Esophagus muscularis mucosa (tissue), 4 donors: ENCODE data around the gene NEDD1. TPM values are rescaled to one million over a fixed set of nuclear protein-coding genes. Genes with fewer than 3 reads are reported as not detected.

Source experiments
- DNase-seq: peaks from one replicate; pipeline ENCODE4 v3.0.0-alpha.2; 2017; ENCODE audit errors: extremely low spot score
- H3K27ac ChIP-seq, 4 donors: fragments of 200-600 bp; sonication (generic); replicated peaks in 1 of 4; 1 replicate in 3 of 4; 2 replicates in 1 of 4; pipeline ENCODE4 v1.5.1; 2016 to 2019; ENCODE audit warnings: mild to moderate bottlenecking in 1 of 4
- H3K27me3 ChIP-seq, 4 donors: fragments of 200-600 bp; sonication (generic); one replicate each; pipeline versions ENCODE4 v1.5.1 to v1.6.0; 2016 to 2019
- H3K36me3 ChIP-seq, 4 donors: fragments of 200-600 bp; sonication (generic); one replicate each; pipeline ENCODE4 v1.5.1; 2016 to 2019
- H3K4me1 ChIP-seq, 4 donors: fragments of 200-600 bp; sonication (generic); one replicate each; pipeline ENCODE4 v1.5.1; 2016 to 2019
- H3K4me3 ChIP-seq, 4 donors: fragments of 200-600 bp; sonication (generic); 1 replicate in 2 of 4; 2 replicates in 2 of 4; pipeline ENCODE4 v1.5.1; 2016 to 2019; ENCODE audit warnings: mild to moderate bottlenecking in 4 of 4, moderate library complexity in 1 of 4
- H3K9me3 ChIP-seq, 4 donors: fragments of 200-600 bp; sonication (generic); 1 replicate in 3 of 4; 2 replicates in 1 of 4; pipeline ENCODE4 v1.5.1; 2016 to 2019
- EP300 ChIP-seq: sonication (generic); formaldehyde crosslinking; IDR thresholded peaks from one replicate; pipeline ENCODE4 v1.6.1; 2017; ENCODE audit warnings: antibody characterized with exemption
- POLR2A ChIP-seq: fragments of 450-650 bp; IDR thresholded peaks from one replicate; pipeline ENCODE4 v1.6.1; 2017; ENCODE audit warnings: antibody characterized with exemption, moderate library complexity, mild to moderate bottlenecking, low read depth
- POLR2AphosphoS5 ChIP-seq, 2 donors: sonication (generic); formaldehyde crosslinking; IDR thresholded peaks; one replicate each; pipeline ENCODE4 v1.6.1; 2017; ENCODE audit warnings: antibody characterized with exemption in 2 of 2
- WGBS: methylation state at CpG from one replicate; pipeline ENCODE4 v1.1.5; 2018; 5-methylcytosine and 5-hydroxymethylcytosine counted together
- intact Hi-C: fragments of 100-400 bp; cut with DNase I; formaldehyde crosslinking; loops from one replicate; pipeline ENCODE4 v1.15.1; 2023
- total RNA-seq, 4 donors: library from RNA; depleted of rRNA; stranded (reverse); fragments of >200 nt; gene quantifications; one replicate each; pipeline versions ENCODE4 v1.1.0 to v1.2.1, GENCODE V29; 2016
- TF ChIP-seq, protein P1 (sequence below), 3 experiments: fragments of 200-600 bp in 2 of 3; fragments of 450-650 bp in 1 of 3; sonication (generic) in 2 of 3; IDR thresholded peaks; one replicate each; pipeline ENCODE4 v1.5.1; 2017 to 2019; ENCODE audit warnings: antibody characterized with exemption in 3 of 3, mild to moderate bottlenecking in 2 of 3, moderate library complexity in 1 of 3

NEDD1 gene
- total RNA-seq, 4 donors from 2014 or later = 16.2 to 27.0 (median 17.4) TPM

DNA sequence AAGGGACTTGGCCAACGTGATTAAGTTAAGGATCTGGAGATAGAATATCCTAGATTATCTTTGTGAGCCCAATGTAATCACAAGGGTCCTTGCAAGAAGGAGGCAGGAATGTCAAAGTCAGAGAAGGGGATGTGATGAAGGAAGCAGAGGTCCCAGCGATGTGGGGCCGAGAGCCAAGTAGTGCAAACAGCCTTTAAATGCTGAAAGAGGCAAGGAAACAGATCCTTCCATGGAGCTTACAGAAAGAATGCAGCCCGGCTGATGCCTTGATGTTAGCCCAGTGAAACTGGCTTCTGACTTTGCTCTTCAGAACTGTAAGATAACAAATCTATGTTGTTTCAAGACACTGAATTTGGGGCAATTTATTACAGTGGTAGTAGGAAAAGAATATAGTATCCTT, 74.9 kb downstream of the NEDD1 start:
- intact Hi-C loops = loop anchor here (10.0 kb wide), 1 partner anchor 1393 kb away; no protein-coding TSS in a partner anchor
- Histone ChIP-seq H3K36me3 (no peaks in the 10 kb centered on the region), H3K27ac (no peak overlapping the region), H3K4me3 (no peak overlapping the region), H3K9me3 (no peaks in the 10 kb centered on the region), H3K4me1 (peaks cover 5 to 22% (median 19%) of the 10 kb centered on the region in 4 donors), H3K27me3 (peaks cover 0 to 12% (median 0%) of the 10 kb centered on the region in 4 donors)
- no peak for TF ChIP-seq EP300
- TF ChIP-seq, protein P1, sequence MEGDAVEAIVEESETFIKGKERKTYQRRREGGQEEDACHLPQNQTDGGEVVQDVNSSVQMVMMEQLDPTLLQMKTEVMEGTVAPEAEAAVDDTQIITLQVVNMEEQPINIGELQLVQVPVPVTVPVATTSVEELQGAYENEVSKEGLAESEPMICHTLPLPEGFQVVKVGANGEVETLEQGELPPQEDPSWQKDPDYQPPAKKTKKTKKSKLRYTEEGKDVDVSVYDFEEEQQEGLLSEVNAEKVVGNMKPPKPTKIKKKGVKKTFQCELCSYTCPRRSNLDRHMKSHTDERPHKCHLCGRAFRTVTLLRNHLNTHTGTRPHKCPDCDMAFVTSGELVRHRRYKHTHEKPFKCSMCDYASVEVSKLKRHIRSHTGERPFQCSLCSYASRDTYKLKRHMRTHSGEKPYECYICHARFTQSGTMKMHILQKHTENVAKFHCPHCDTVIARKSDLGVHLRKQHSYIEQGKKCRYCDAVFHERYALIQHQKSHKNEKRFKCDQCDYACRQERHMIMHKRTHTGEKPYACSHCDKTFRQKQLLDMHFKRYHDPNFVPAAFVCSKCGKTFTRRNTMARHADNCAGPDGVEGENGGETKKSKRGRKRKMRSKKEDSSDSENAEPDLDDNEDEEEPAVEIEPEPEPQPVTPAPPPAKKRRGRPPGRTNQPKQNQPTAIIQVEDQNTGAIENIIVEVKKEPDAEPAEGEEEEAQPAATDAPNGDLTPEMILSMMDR (IDR thresholded peaks at IDR 0.05) = no peak
- 76% methylated on average over 4 of the region's 4 CpGs for WGBS
- DNase-seq = peak; percentile 83

DNA sequence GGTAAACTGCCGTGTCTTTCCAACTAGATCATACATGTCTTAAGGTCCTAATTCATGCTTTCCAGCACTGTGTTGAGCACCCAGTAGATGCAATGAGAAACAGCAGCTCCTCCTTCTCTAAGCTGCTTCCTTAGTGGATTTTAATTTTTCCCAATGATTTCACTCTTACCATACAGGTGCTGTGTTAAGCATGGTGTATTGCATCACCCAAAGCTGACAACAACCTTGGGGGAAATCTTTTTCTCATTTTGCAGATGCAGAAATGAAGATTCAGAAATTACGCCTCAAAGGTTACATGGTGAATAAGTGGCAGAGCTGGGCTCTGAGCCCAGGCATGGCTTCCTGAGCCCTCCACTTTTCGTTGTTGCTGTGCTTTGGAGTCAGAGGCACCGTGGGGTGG, 75.6 kb downstream of the NEDD1 start:
- Histone ChIP-seq H3K4me3 (no peak overlapping the region), H3K27me3 (peaks cover 0 to 12% (median 0%) of the 10 kb centered on the region in 4 donors), H3K9me3 (no peaks in the 10 kb centered on the region), H3K27ac (no peak overlapping the region), H3K4me1 (peaks cover 5 to 22% (median 19%) of the 10 kb centered on the region in 4 donors), H3K36me3 (no peaks in the 10 kb centered on the region)
- peak; percentile 45 for DNase-seq
- TF ChIP-seq POLR2AphosphoS5 (IDR thresholded peaks at IDR 0.05) (no peak), POLR2A (no peak), EP300 (no peak)
- TF ChIP-seq, protein P1 (IDR thresholded peaks at IDR 0.05) = no peak
- intact Hi-C loops = loop anchor here (10.0 kb wide), 1 partner anchor 1392 kb away; no protein-coding TSS in a partner anchor
- WGBS = 100% methylated on average over 4 of the region's 4 CpGs

DNA sequence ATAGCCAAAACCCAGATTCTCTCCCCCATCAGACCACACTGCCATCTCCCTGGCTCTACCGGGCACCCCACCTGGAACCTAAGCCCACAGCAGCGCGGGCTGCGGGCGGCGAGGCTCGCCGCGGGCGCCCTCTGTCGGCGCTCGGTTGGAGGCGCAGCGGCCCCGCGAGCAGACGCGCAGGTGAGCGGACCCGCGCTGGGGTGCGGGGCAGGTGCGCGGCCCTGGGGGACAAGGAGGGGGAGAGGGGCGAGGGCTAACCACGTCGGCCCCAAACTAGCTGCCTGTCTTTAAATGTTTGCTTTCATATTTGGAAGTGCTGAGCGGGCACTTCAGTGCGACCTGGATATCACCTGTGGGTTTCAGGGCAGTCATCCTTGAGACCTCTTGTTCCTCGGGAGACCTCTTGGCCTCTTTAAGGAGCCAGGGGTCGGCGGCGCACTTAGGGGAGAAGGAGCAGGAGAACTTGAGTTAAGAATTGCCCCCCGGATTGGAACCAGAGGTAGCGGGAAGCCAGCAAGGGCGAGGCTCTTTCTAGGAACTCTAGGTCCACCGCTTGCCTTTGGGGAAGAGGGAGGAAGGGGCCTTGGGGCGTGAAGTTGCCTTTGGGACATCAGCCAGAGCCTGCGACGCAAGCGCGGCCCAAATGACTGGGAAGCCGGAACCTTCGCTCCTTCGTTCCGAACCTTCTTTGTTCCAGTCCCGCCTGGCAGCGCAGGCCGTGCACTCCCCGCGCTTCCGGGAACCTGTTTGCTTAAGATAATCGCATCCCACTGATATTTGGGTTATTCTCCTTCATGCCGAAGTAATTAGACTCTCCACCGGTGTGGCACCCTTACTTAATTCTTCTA, 78.7 kb downstream of the NEDD1 start:
- peak overlapping the region; percentile 46 to 60 (median 50) for H3K4me3 ChIP-seq
- H3K27ac ChIP-seq = no peak overlapping the region
- intact Hi-C loops = loop anchor here (5.0 to 10.0 kb wide), 3 partner anchors 322 to 1389 kb away; no protein-coding TSS in a partner anchor
- WGBS = 14% methylated on average over 48 of the region's 56 CpGs
- H3K4me1 ChIP-seq = peaks cover 5 to 31% (median 16%) of the 10 kb centered on the region in 4 donors
- peaks cover 0 to 12% (median 0%) of the 10 kb centered on the region in 4 donors for H3K27me3 ChIP-seq
- DNase-seq = peak; percentile 80
- no peaks in the 10 kb centered on the region for H3K9me3 ChIP-seq
- no peaks in the 10 kb centered on the region for H3K36me3 ChIP-seq
- TF ChIP-seq, protein P1 (IDR thresholded peaks at IDR 0.05) = peak; percentile 60 to 94 (median 79)
- no peak for TF ChIP-seq POLR2A

DNA sequence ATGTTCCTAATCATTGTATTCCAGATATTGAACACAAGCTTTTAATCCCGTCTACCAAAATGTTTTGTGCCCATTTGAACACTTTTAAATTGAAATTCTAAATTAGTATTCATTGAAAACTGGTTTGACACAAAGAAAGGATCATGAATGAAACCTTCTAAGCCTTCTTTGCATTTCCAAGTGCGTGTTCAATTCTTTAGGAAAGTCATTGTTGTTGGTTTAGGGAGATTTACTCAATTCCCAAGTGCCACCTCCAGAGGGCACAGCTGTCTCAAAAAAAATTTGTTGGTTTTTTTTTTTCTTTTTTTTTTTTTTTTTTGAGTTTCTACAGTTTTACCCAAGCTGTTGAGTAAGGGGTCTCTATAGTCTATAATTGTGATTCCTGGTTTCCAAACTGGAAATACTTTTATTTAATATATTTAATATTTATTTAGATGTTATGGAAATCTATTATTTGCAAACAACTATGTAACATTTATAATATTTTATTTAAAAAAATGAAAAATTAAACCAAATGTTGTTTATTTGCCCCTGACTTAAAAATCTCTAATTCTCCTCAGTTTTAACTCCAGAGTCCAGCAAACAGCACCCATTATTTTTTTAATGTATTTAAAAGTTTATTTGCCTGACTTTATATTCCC, 79.9 kb downstream of the NEDD1 start:
- Histone ChIP-seq H3K4me1 (peaks cover 5 to 25% (median 12%) of the 10 kb centered on the region in 4 donors), H3K27me3 (peaks cover 0 to 12% (median 0%) of the 10 kb centered on the region in 4 donors), H3K27ac (no peak overlapping the region), H3K9me3 (no peaks in the 10 kb centered on the region), H3K36me3 (no peaks in the 10 kb centered on the region), H3K4me3 (no peak overlapping the region)
- DNase-seq = no peak
- WGBS = 54% methylated on average over 2 of the region's 2 CpGs
- intact Hi-C loops = loop anchor here (5.0 to 10.0 kb wide), 3 partner anchors 320 to 1388 kb away; no protein-coding TSS in a partner anchor
- TF ChIP-seq, protein P1 (IDR thresholded peaks at IDR 0.05) = peak; percentile 47 to 58 (median 58)
- TF ChIP-seq POLR2A = no peak
